GM12878 (cell line): ENCODE measurements around the gene PPP2R3B. TPM values are rescaled to one million over a fixed set of nuclear protein-coding genes. Genes with fewer than 3 reads are reported as not detected.
"Not testable (repeated sequence)": the region's sequence is repeated elsewhere in the genome, so short reads cannot be mapped to it uniquely, and the experiment has no call there.

Experiments used
- ATAC-seq: fragments of 200-7000 bp; cut with Tn5 transposase; 3 replicates; pipeline ENCODE4 v1.9.1; 2020; ENCODE audit warnings: mild to moderate bottlenecking, moderate library complexity
- BruUV-seq: library from RNA; stranded (reverse); fragments of 400-500 nt; replicated peaks from 2 replicates; lab custom pipeline; 2021; lab: Mats Ljungman, UMichigan
- CTCF ChIA-PET: fragments of 300-600 bp; sonication (Branson Sonifier 250); formaldehyde crosslinking; extraction: SDS; loops from one replicate; lab custom pipeline; 2021; ENCODE audit warnings: inconsistent platforms; lab: Yijun Ruan, JAX
- POLR2A ChIA-PET: fragments of 350-600 bp; formaldehyde crosslinking; extraction: SDS; loops from one replicate; lab custom pipeline; 2021; ENCODE audit warnings: inconsistent platforms; lab: Charles Lee
- RAD21 ChIA-PET: fragments of 300-600 bp; sonication (Branson Sonifier 250); formaldehyde crosslinking; loops from one replicate; lab custom pipeline; 2023; ENCODE audit warnings: antibody characterized with exemption; ENCODE audit not compliant: unreplicated experiment; lab: Charles Lee
- SMC1A ChIA-PET: fragments of 300-600 bp; sonication (Branson Sonifier 250); formaldehyde crosslinking; loops from one replicate; lab custom pipeline; 2023; ENCODE audit not compliant: unreplicated experiment, uncharacterized antibody; lab: Charles Lee
- DNase-seq: peaks from one replicate; pipeline ENCODE4 v3.0.0-alpha.2; 2011; ENCODE audit warnings: low read depth, low spot score
- FAIRE-seq: peaks from 3 replicates; lab custom pipeline; 2011; peaks lifted over from hg19 to GRCh38; lab: Jason Lieb, UNC
- H2AFZ ChIP-seq: 2 replicates; pipeline ENCODE4 v1.6.0; 2011; ENCODE audit warnings: low read depth, low read length, control low read depth; ENCODE audit not compliant: control insufficient read depth
- H3K27ac ChIP-seq: 2 replicates; pipeline ENCODE4 v1.5.1; 2011; ENCODE audit warnings: control low read depth; ENCODE audit not compliant: control insufficient read depth, insufficient read depth
- H3K27me3 ChIP-seq, 2 experiments: replicated peaks in 1 of 2; 2 replicates each; pipeline versions ENCODE4 v1.6.0 to v1.6.1; 2011; ENCODE audit warnings: low read length in 1 of 2; ENCODE audit not compliant: control insufficient read depth in 2 of 2, insufficient read depth in 2 of 2
- H3K36me3 ChIP-seq, 2 experiments: 2 replicates each; pipeline ENCODE4 v1.5.1; 2011; ENCODE audit warnings: low read length in 1 of 2; ENCODE audit not compliant: control insufficient read depth in 2 of 2, insufficient read depth in 2 of 2
- H3K4me1 ChIP-seq: 2 replicates; pipeline ENCODE4 v1.6.1; 2011; ENCODE audit warnings: mild to moderate bottlenecking, low read length, moderate library complexity, mixed read lengths; ENCODE audit not compliant: control insufficient read depth, insufficient read depth
- H3K4me2 ChIP-seq: 2 replicates; pipeline ENCODE4 v1.6.0; 2011; ENCODE audit warnings: control low read depth; ENCODE audit not compliant: control insufficient read depth, insufficient read depth
- H3K4me3 ChIP-seq: fragments of 200-600 bp; sonication (generic); 2 replicates; pipeline ENCODE4 v1.5.1; 2016
- H3K79me2 ChIP-seq: 2 replicates; pipeline ENCODE4 v1.6.0; 2011; ENCODE audit warnings: low read length; ENCODE audit not compliant: control insufficient read depth, insufficient read depth
- H3K9ac ChIP-seq: 2 replicates; pipeline ENCODE4 v1.8.0; 2011; ENCODE audit warnings: low read length, control low read depth, mixed read lengths; ENCODE audit not compliant: control insufficient read depth, insufficient read depth
- H3K9me3 ChIP-seq: replicated peaks from 3 replicates; pipeline ENCODE4 v1.5.1; 2011; ENCODE audit warnings: mild to moderate bottlenecking, low read length; ENCODE audit not compliant: control insufficient read depth, insufficient read depth
- H4K20me1 ChIP-seq: 2 replicates; pipeline ENCODE4 v1.6.0; 2011; ENCODE audit not compliant: control insufficient read depth, insufficient read depth
- BHLHE40 ChIP-seq, 2 experiments: fragments of 450-650 bp in 1 of 2; IDR thresholded peaks; 2 replicates each; pipeline ENCODE4 v1.6.1; 2011 to 2017; ENCODE audit warnings: low read depth in 2 of 2, borderline replicate concordance in 1 of 2, improper control_type of control experiment in 1 of 2, low read length in 1 of 2, mild to moderate bottlenecking in 1 of 2
- KDM1A ChIP-seq: fragments of 200-600 bp; sonication (generic); IDR thresholded peaks from 2 replicates; pipeline ENCODE4 v1.6.1; 2016; ENCODE audit warnings: borderline replicate concordance
- NFXL1 ChIP-seq: fragments of 450-650 bp; IDR thresholded peaks from 2 replicates; pipeline ENCODE4 v1.6.1; 2017; ENCODE audit warnings: antibody characterized with exemption, mild to moderate bottlenecking, borderline replicate concordance
- NR2F1 ChIP-seq: fragments of 450-650 bp; conservative IDR thresholded peaks from 2 replicates; pipeline ENCODE4 v1.6.1; 2017; ENCODE audit warnings: mild to moderate bottlenecking
- POU2F2 ChIP-seq: IDR thresholded peaks from 3 replicates; pipeline ENCODE4 v1.6.1; 2011; ENCODE audit warnings: low read depth, mild to moderate bottlenecking, low read length, borderline replicate concordance
- RELA ChIP-seq: fragments of 450-650 bp; IDR thresholded peaks from 2 replicates; pipeline ENCODE4 v1.8.0; 2014; ENCODE audit warnings: borderline replicate concordance; ENCODE audit not compliant: partially characterized antibody
- SMARCA5 ChIP-seq: fragments of 450-650 bp; IDR thresholded peaks from 2 replicates; pipeline ENCODE4 v1.6.1; 2017; ENCODE audit warnings: mild to moderate bottlenecking
- SRF ChIP-seq, 2 experiments: IDR thresholded peaks; 2 replicates each; pipeline ENCODE4 v1.6.1; 2011; ENCODE audit warnings: low read depth in 2 of 2, low read length in 2 of 2, mild to moderate bottlenecking in 1 of 2, moderate library complexity in 1 of 2
- SUZ12 ChIP-seq: fragments of 200-600 bp; sonication (generic); IDR thresholded peaks from one replicate; pipeline ENCODE4 v1.6.1; 2018; ENCODE audit warnings: antibody characterized with exemption, mild to moderate bottlenecking; ENCODE audit not compliant: unreplicated experiment
- TAF1 ChIP-seq: IDR thresholded peaks from 2 replicates; pipeline ENCODE4 v1.6.1; 2011; ENCODE audit warnings: mild to moderate bottlenecking, low read depth, low read length, borderline replicate concordance
- WGBS: methylation state at CpG from one replicate; pipeline ENCODE4 v1.1.6; 2016; ENCODE audit warnings: low lambda C conversion rate; ENCODE audit not compliant: insufficient replicate concordance, insufficient coverage; ENCODE audit errors: missing lambda C conversion rate; 5-methylcytosine and 5-hydroxymethylcytosine counted together
- in situ Hi-C: fragments of 300-500 bp; cut with MboI; formaldehyde crosslinking; loops from 9 replicates; pipeline ENCODE4 v1.14.3; 2018; ENCODE audit warnings: mixed read lengths
- intact Hi-C: fragments of 100-400 bp; cut with micrococcal nuclease; formaldehyde crosslinking; loops from one replicate; pipeline ENCODE4 v1.14.2; 2022; ENCODE audit not compliant: unreplicated experiment
- polyA plus RNA-seq, 11 experiments: library from polyadenylated mRNA; depleted of rRNA in 4 of 11; unstranded in 6 of 11; stranded (reverse) in 5 of 11; fragments of >200 nt; fragmentation: Nextera tagmentation in 4 of 11; fragmentation: Illumina TruSeq in 1 of 11; extraction: Ambion mirVana in 4 of 11; extraction: Trizol in 1 of 11; gene quantifications; 1 replicate in 1 of 11; 2 replicates in 10 of 11; pipeline versions ENCODE4 v1.2.1 to v1.2.3, GENCODE V29; 2011 to 2016; ENCODE audit warnings: inconsistent platforms in 2 of 11, missing spikeins in 2 of 11, low read depth in 1 of 11
- total RNA-seq, 4 experiments: library from RNA; depleted of rRNA in 3 of 4; stranded (reverse); fragments of >200 nt in 3 of 4; fragmentation: Illumina TruSeq in 1 of 4; extraction: Trizol in 1 of 4; gene quantifications; 2 replicates each; pipeline versions ENCODE4 v1.2.1 to v1.2.3, GENCODE V29; 2013 to 2021
- TF ChIP-seq, protein P1 (sequence below): fragments of 450-650 bp; IDR thresholded peaks from 2 replicates; pipeline ENCODE4 v1.6.1; 2018; ENCODE audit warnings: borderline replicate concordance, mild to moderate bottlenecking; ENCODE audit not compliant: partially characterized antibody
- TF ChIP-seq, protein P2 (sequence below): fragments of 450-650 bp; formaldehyde crosslinking; IDR thresholded peaks from 2 replicates; pipeline ENCODE4 v1.5.0; 2022; ENCODE audit warnings: mild to moderate bottlenecking, missing genetic modification characterization

PPP2R3B gene
- total and polyA plus RNA-seq, 10 of the 15 experiments (the other 5 are each of a cell fraction or from before 2014, with no cell fraction given), result 0.11 to 34.3 (median 9.7) TPM; not detected in 1

DNA sequence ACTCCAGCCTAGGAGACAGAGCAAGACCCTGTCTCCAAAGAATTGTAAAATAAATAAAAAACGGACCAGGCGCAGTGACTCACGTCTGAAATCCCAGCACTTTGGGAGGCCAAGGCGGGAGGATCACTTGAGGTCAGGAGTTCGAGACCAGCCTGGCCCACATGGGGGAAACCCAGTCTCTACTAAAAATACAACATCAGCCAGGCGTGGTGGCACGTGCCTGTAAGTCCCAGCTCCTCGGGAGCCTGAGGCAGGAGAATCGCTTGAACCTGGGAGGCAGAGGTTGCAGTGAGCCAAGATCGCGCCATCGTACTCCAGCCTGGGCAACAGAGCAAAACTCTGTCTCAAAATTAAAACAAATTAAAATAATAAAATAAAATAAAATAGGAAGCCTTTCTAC lies 971 bp downstream of the PPP2R3B start:
- intact Hi-C loops, result loop anchor here (2.0 kb wide), 1 partner anchor 67 kb away; the partner anchor contains the start of gene GTPBP6
- BruUV-seq, H3K4me3 ChIP-seq, FAIRE-seq, CTCF ChIA-PET, H4K20me1 ChIP-seq, RAD21 ChIA-PET, H3K4me1 ChIP-seq, H2AFZ ChIP-seq, POLR2A ChIA-PET, DNase-seq, in situ Hi-C loops, H3K27ac ChIP-seq, H3K27me3 ChIP-seq, H3K36me3 ChIP-seq, ATAC-seq: not testable (repeated sequence)
- Histone ChIP-seq H3K4me2 (peak overlapping the region; percentile 93), H3K9ac (peak overlapping the region; percentile 92)
- peak; percentile 21 to 64; a peak in 3 of 4 replicates for TF ChIP-seq BHLHE40 (IDR thresholded peaks at IDR 0.05; ENCODE audit: borderline replicate concordance in 1 of 2, low read depth in 2 of 2, low read length in 1 of 2)
- TF ChIP-seq, all 136 proteins: peak for 1; not testable (repeated sequence) for 135
- H3K79me2 ChIP-seq, SMC1A ChIA-PET, H3K9me3 ChIP-seq: not testable (repeated sequence)
- WGBS, result 48% methylated on average over 12 of the region's 12 CpGs

DNA sequence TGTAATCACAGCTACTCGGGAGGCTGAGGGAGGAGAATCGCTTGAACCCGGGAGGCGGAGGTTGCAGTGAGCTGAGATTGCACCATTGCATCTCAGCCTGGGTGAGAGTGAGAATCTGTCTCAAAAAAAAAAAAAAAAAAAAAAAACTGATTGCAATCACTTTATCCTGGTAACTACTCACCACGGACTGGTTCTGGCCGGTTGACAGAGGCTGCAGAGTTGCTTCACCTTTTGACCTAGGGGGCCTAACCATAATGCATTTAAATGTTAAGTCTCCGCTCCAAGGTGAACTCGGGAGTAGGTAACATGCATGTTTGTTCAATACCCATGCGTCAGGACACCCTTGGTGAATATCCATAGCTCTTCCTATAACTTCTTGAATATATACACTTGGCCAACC lies 1.8 kb downstream of the PPP2R3B start:
- Histone ChIP-seq H3K9me3 (no peaks in the 10 kb centered on the region), H3K4me2 (no peak overlapping the region), H3K79me2 (no peaks in the 10 kb centered on the region; the same call in 1 of the 2 replicates), H3K27ac (no peak overlapping the region), H3K27me3 (no peaks in the 10 kb centered on the region), H3K4me1 (no peaks in the 10 kb centered on the region), H4K20me1 (no peaks in the 10 kb centered on the region), H3K4me3 (no peak overlapping the region), H2AFZ (no peak overlapping the region), H3K36me3 (no peaks in the 10 kb centered on the region), H3K9ac (no peak overlapping the region)
- intact Hi-C loops, result no loop called here
- ATAC-seq (no peak), DNase-seq (no peak), FAIRE-seq (no peak)
- 92% methylated on average over 8 of the region's 9 CpGs for WGBS
- ChIA-PET CTCF (no interaction called here), POLR2A (no interaction called here), RAD21 (no interaction called here), SMC1A (no interaction called here)
- BruUV-seq, result no TSS peak
- in situ Hi-C loops, result no loop called here
- TF ChIP-seq, protein P1, sequence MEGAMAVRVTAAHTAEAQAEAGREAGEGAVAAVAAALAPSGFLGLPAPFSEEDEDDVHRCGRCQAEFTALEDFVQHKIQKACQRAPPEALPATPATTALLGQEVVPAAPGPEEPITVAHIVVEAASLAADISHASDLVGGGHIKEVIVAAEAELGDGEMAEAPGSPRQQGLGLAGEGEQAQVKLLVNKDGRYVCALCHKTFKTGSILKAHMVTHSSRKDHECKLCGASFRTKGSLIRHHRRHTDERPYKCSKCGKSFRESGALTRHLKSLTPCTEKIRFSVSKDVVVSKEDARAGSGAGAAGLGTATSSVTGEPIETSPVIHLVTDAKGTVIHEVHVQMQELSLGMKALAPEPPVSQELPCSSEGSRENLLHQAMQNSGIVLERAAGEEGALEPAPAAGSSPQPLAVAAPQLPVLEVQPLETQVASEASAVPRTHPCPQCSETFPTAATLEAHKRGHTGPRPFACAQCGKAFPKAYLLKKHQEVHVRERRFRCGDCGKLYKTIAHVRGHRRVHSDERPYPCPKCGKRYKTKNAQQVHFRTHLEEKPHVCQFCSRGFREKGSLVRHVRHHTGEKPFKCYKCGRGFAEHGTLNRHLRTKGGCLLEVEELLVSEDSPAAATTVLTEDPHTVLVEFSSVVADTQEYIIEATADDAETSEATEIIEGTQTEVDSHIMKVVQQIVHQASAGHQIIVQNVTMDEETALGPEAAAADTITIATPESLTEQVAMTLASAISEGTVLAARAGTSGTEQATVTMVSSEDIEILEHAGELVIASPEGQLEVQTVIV, result no peak
- no peak for TF ChIP-seq NR2F1
- no peak for TF ChIP-seq POU2F2
- no peak for TF ChIP-seq SMARCA5
- no peak for TF ChIP-seq NFXL1
- no peak for TF ChIP-seq SUZ12
- TF ChIP-seq TAF1, result no peak
- no peak for TF ChIP-seq RELA
- no peak for TF ChIP-seq KDM1A
- TF ChIP-seq SRF (IDR thresholded peaks at IDR 0.05; ENCODE audit: low read depth in 2 of 2, low read length in 2 of 2), result no peak
- TF ChIP-seq, protein P2, sequence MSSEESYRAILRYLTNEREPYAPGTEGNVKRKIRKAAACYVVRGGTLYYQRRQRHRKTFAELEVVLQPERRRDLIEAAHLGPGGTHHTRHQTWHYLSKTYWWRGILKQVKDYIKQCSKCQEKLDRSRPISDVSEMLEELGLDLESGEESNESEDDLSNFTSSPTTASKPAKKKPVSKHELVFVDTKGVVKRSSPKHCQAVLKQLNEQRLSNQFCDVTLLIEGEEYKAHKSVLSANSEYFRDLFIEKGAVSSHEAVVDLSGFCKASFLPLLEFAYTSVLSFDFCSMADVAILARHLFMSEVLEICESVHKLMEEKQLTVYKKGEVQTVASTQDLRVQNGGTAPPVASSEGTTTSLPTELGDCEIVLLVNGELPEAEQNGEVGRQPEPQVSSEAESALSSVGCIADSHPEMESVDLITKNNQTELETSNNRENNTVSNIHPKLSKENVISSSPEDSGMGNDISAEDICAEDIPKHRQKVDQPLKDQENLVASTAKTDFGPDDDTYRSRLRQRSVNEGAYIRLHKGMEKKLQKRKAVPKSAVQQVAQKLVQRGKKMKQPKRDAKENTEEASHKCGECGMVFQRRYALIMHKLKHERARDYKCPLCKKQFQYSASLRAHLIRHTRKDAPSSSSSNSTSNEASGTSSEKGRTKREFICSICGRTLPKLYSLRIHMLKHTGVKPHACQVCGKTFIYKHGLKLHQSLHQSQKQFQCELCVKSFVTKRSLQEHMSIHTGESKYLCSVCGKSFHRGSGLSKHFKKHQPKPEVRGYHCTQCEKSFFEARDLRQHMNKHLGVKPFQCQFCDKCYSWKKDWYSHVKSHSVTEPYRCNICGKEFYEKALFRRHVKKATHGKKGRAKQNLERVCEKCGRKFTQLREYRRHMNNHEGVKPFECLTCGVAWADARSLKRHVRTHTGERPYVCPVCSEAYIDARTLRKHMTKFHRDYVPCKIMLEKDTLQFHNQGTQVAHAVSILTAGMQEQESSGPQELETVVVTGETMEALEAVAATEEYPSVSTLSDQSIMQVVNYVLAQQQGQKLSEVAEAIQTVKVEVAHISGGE (CRISPR knock-in tag), result no peak
